Neuron (in vitro differentiated cells): ENCODE results near the gene APBA3.

Source experiments
- H2AFZ ChIP-seq: one replicate; pipeline ENCODE4 v1.6.1; 2013; ENCODE audit warnings: low read depth, mild to moderate bottlenecking, inconsistent platforms, low read length, moderate library complexity
- H3K27me3 ChIP-seq: one replicate; pipeline ENCODE4 v1.6.1; 2013; ENCODE audit warnings: low read length; ENCODE audit not compliant: insufficient read depth
- H3K36me3 ChIP-seq: one replicate; pipeline ENCODE4 v1.6.1; 2013; ENCODE audit warnings: low read length; ENCODE audit not compliant: insufficient read depth
- H3K4me1 ChIP-seq: one replicate; pipeline ENCODE4 v1.6.1; 2013; ENCODE audit warnings: low read length; ENCODE audit not compliant: insufficient read depth
- H3K4me3 ChIP-seq: 2 replicates; pipeline ENCODE4 v1.5.1; 2013; ENCODE audit warnings: mild to moderate bottlenecking, low read length, moderate library complexity
- H3K9me3 ChIP-seq: one replicate; pipeline ENCODE4 v1.6.1; 2013; ENCODE audit warnings: low read length

APBA3 gene

DNA sequence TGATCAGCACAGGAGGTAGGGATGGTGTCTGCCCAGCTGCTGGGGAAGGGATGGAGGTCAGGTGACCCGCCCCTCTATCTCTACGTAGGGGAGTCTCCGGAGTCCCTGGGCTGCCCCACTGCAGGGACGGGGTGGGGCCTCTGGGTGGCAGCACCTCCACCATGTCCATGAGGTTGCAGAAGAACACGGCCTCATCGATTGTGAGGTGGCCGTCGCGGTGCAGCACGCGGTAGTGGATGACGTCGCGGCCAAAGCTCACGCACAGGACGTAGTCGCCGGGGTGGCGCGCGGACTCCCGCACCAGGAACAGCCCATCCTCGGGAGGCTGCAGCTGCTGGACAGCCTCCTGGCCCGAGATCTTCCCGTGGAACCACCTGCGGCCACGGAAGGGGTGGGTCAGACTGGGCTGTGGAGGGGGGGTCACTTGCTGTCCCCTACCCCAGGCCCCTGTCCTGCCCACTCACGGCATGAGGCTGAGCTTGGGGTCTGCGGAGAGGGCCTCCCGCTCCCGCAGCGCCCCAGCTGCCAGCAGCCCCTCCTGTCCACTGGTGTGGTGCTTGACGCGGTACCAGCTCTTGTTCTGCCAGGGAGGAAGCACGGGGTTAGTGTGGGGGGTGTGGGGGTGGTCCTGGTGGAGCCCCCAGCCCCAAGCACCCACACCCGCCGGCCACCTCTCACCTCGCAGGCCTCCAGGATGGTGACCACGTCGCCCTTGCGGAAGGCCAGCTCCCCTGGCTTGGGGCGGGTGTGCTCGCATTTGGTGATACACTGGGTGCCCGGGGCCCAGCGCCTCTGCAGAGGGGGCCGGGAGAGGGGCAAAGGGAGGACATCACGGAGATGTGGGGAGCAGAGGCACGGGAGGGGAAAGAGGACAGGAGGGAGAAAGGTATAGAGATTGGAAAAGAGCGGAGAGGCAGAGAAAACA, 22.4 kb upstream of the APBA3 start:
- peaks cover 3% of the 10 kb centered on the region for H3K9me3 ChIP-seq
- H3K4me1 ChIP-seq: peaks cover 5% of the 10 kb centered on the region
- H3K27me3 ChIP-seq: peaks cover 40% of the 10 kb centered on the region
- H2AFZ ChIP-seq: no peak overlapping the region
- no peaks in the 10 kb centered on the region for H3K36me3 ChIP-seq
- H3K4me3 ChIP-seq: no peak overlapping the region

DNA sequence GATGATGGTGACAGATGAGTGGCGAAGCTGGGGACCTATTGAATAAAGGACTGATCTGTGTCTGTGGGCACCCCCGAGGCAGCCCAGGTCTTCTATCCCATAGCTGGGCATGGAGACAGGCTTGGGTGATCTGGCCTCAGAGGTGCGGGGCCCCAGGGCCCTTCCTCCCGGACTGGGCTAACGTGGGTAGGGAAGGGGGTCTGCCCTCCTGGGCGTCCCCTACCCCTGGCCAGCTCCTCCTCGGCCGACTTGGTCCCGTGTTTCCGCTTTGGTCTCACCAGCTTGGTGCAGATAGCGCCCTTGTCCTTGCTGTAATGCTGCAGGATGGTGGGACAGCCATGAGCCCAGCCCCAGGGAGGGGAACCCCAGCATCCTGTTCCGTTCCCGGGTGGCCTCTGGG, 21.4 kb upstream of the APBA3 start:
- Histone ChIP-seq H3K4me3 (no peak overlapping the region), H2AFZ (no peak overlapping the region), H3K4me1 (peaks cover 5% of the 10 kb centered on the region), H3K27me3 (peaks cover 36% of the 10 kb centered on the region), H3K9me3 (peaks cover 3% of the 10 kb centered on the region), H3K36me3 (no peaks in the 10 kb centered on the region)

GRCh38 chr19:3782330-3782729, 20.8 kb upstream of the APBA3 start:
- H3K36me3 ChIP-seq: no peaks in the 10 kb centered on the region
- H3K9me3 ChIP-seq: peaks cover 3% of the 10 kb centered on the region
- H3K4me1 ChIP-seq: peaks cover 5% of the 10 kb centered on the region
- no peak overlapping the region for H2AFZ ChIP-seq
- H3K27me3 ChIP-seq: peaks cover 33% of the 10 kb centered on the region
- H3K4me3 ChIP-seq: no peak overlapping the region

DNA sequence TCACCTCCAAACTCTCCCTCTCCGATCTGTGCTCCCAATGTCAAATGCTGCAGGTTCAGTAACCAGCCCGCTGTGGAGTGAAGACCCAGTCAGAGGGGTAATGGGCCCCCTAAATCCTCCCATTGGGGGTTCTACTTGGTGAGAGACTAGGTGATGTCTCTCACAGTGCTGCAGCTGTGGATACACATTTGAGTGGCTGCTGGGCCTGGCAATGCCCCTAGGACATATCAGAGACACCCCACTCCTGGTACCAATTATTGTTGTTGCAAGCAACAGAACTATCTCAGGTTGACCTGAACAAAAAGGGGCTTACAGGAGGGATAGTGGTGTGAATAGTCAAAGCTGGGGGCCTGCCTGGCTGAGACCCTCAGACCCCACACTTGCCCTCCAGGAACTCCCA, 20.1 kb upstream of the APBA3 start:
- Histone ChIP-seq H2AFZ (no peak overlapping the region), H3K4me1 (peaks cover 5% of the 10 kb centered on the region), H3K27me3 (peaks cover 30% of the 10 kb centered on the region), H3K4me3 (no peak overlapping the region), H3K36me3 (no peaks in the 10 kb centered on the region), H3K9me3 (peaks cover 3% of the 10 kb centered on the region)

GRCh38 chr19:3780786-3781304, 19.4 kb upstream of the APBA3 start:
- Histone ChIP-seq H3K4me1 (peaks cover 5% of the 10 kb centered on the region), H3K36me3 (no peaks in the 10 kb centered on the region), H2AFZ (no peak overlapping the region), H3K9me3 (peaks cover 4% of the 10 kb centered on the region), H3K27me3 (peaks cover 24% of the 10 kb centered on the region), H3K4me3 (no peak overlapping the region)

- H3K27me3 ChIP-seq: peaks cover 9% of the 10 kb centered on the region
- no peaks in the 10 kb centered on the region for H3K4me1 ChIP-seq
- no peak overlapping the region for H3K4me3 ChIP-seq
- H3K9me3 ChIP-seq: peaks cover 4% of the 10 kb centered on the region
- H3K36me3 ChIP-seq: no peaks in the 10 kb centered on the region
- H2AFZ ChIP-seq: no peak overlapping the region
Observed at GRCh38 chr19:3778899-3779723, 17.6 kb upstream of the APBA3 start.

GRCh38 chr19:3778104-3778867, 16.8 kb upstream of the APBA3 start:
- Histone ChIP-seq H2AFZ (no peak overlapping the region), H3K4me3 (no peak overlapping the region), H3K9me3 (peaks cover 4% of the 10 kb centered on the region), H3K27me3 (peaks cover 3% of the 10 kb centered on the region), H3K36me3 (no peaks in the 10 kb centered on the region), H3K4me1 (no peaks in the 10 kb centered on the region)

DNA sequence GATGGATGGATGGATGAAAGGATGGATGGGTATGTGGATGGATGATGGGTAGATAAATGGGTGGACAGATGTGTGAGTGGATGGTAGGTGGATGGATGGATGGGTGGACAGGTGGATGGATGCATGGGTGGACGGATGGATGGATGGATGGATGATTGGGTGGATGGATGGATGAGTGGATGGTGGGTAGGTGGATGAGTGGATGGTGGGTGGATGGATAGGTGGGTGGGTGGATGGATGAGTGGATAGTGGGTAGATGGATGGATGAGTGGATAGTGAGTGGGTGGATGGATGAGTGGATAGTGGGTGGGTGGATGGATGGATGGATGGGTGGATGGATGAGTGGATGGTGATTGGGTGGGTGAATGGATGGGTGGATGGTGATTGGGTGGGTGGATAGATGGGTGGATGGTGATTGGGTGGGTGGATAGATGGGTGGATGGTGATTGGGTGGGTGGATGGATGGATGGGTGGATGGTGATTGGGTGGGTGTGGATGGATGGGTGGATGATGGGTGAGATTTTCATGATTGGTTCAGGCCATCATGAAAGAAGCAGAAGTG, 15.1 kb upstream of the APBA3 start:
- Histone ChIP-seq H2AFZ (no peak overlapping the region), H3K4me1 (no peaks in the 10 kb centered on the region), H3K36me3 (no peaks in the 10 kb centered on the region), H3K9me3 (peaks cover 4% of the 10 kb centered on the region), H3K4me3 (no peak overlapping the region), H3K27me3 (peaks cover 3% of the 10 kb centered on the region)

DNA sequence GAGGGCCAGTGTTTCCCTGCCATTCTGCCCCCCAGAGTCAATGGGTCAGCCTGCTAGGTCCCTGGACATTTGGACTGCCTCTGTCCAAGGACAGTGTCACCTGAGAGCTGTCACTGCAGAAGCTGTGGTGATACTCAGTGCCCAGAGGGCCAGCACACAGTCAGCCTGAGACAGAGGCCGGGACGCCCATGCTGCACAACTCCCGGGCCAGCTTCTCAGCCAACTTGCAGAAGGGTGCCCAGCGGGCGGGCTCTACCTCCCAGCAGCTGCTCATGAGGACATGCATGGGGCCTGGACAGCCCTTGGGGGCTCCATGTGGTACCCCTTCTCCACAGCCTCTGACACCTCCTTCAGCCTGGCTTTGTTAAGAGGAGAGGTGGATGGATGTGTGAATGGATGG, 14.3 kb upstream of the APBA3 start:
- Histone ChIP-seq H3K36me3 (no peaks in the 10 kb centered on the region), H3K27me3 (peaks cover 3% of the 10 kb centered on the region), H3K4me3 (no peak overlapping the region), H3K4me1 (no peaks in the 10 kb centered on the region), H2AFZ (no peak overlapping the region), H3K9me3 (peaks cover 2% of the 10 kb centered on the region)

DNA sequence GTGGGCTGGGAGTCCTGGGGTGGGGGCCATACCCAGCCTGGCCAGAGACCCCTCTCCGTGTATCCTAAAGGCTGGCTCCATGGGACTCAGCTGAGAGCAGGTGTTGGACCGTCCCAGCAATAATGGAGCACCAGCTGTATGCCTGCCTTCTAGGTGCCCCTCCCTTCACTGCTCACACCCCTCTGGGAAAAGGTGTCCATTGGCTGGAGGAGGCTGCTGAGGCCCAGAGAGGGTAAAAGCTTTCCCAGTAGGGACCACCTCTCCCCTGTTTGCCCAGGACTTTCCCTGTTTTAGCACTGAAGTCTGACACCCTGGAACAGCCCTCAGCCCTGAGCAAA, 13.9 kb upstream of the APBA3 start:
- no peaks in the 10 kb centered on the region for H3K36me3 ChIP-seq

DNA sequence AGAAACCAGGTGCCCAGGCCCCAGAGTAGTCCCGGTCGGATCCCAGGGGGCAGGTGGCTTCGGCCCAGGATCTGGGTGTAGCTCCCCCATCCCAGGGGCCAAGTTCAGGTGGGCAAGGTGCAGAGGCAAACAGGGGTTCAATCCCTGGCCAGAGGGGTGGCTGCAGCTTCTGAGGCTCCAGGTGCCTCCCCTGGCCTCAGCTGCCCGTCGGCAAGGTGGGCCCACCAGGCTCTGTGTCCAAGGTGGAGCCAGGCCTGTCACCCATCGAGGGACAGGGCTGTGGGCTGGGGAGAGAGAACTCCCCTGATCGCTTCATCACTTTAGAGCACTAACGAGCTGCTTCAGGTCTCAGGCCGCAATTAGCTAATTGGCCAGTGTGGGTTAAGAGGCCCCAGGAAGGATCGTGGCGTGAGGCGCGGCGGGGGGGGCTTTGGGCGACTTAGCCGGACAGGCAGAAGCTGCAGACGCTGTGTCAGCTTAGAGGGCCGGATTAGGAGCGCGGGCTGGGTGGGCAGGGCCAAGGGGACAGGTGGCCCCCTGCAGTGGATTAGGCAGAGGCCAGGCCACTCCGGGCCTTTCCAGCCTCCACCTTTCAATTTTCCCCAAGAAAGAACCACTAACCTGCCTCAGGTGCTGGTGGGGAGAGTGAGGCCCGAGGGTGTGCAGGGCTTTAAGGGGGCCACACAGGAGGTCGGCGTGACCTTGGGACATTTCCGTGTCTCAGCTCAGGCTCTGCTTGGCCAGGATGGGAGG, 13.3 kb upstream of the APBA3 start:
- Histone ChIP-seq H3K4me3 (no peak overlapping the region), H3K9me3 (peaks cover 2% of the 10 kb centered on the region), H3K4me1 (no peaks in the 10 kb centered on the region), H3K27me3 (peaks cover 3% of the 10 kb centered on the region), H3K36me3 (no peaks in the 10 kb centered on the region), H2AFZ (no peak overlapping the region)

More for the DNA sequence above, 13.9 kb upstream of the APBA3 start:
- Histone ChIP-seq H3K9me3 (peaks cover 2% of the 10 kb centered on the region), H3K4me1 (no peaks in the 10 kb centered on the region), H3K4me3 (no peak overlapping the region), H3K27me3 (peaks cover 3% of the 10 kb centered on the region), H2AFZ (no peak overlapping the region)
